Breast epithelium (tissue), 4 donors: ENCODE measurements around the gene FUT8. TPM values are rescaled to one million over a fixed set of nuclear protein-coding genes. Genes with fewer than 3 reads are reported as not detected.
"Not testable (repeated sequence)": the region's sequence is repeated elsewhere in the genome, so short reads cannot be mapped to it uniquely, and the experiment has no call there.

ENCODE experiments used
- DNase-seq, 2 donors: peaks; one replicate each; pipeline ENCODE4 v3.0.0-alpha.2; 2019; ENCODE audit warnings: low spot score in 2 of 2
- H3K27ac ChIP-seq, 2 donors: fragments of 200-600 bp; sonication (generic) in 1 of 2; one replicate each; pipeline ENCODE4 v1.5.1; 2016 to 2019; ENCODE audit warnings: mild to moderate bottlenecking in 1 of 2
- H3K27me3 ChIP-seq, 2 donors: fragments of 200-600 bp; sonication (generic) in 1 of 2; one replicate each; pipeline versions ENCODE4 v1.5.1 to v1.6.0; 2017 to 2019; ENCODE audit warnings: control low read depth in 1 of 2, mild to moderate bottlenecking in 1 of 2
- H3K36me3 ChIP-seq: fragments of 200-600 bp; one replicate; pipeline ENCODE4 v1.5.1; 2019
- H3K4me1 ChIP-seq, 2 donors: fragments of 200-600 bp; sonication (generic); one replicate each; pipeline ENCODE4 v1.5.1; 2016 to 2019; ENCODE audit warnings: control low read depth in 1 of 2
- H3K4me3 ChIP-seq, 3 donors: fragments of 200-600 bp; sonication (generic); 1 replicate in 2 of 3; 2 replicates in 1 of 3; pipeline ENCODE4 v1.5.1; 2016 to 2019; ENCODE audit warnings: mild to moderate bottlenecking in 3 of 3, moderate library complexity in 2 of 3
- H3K9me3 ChIP-seq, 2 donors: fragments of 200-600 bp; sonication (generic) in 1 of 2; one replicate each; pipeline ENCODE4 v1.5.1; 2016 to 2019; ENCODE audit warnings: control low read depth in 1 of 2
- CTCF ChIP-seq, 3 donors: fragments of 450-650 bp; IDR thresholded peaks; one replicate each; pipeline ENCODE4 v1.5.1; 2016 to 2017; ENCODE audit warnings: antibody characterized with exemption in 3 of 3, mild to moderate bottlenecking in 3 of 3, moderate library complexity in 3 of 3
- POLR2A ChIP-seq: fragments of 450-650 bp; IDR thresholded peaks from one replicate; pipeline ENCODE4 v1.6.1; 2016; ENCODE audit warnings: antibody characterized with exemption, mild to moderate bottlenecking, moderate library complexity
- POLR2AphosphoS5 ChIP-seq, 3 donors: sonication (generic); formaldehyde crosslinking; IDR thresholded peaks; one replicate each; pipeline ENCODE4 v1.6.1; 2017; ENCODE audit warnings: antibody characterized with exemption in 3 of 3
- intact Hi-C: fragments of 100-400 bp; cut with DNase I; formaldehyde crosslinking; loops from one replicate; pipeline ENCODE4 v1.15.1; 2023; ENCODE audit warnings: low total_unique reads
- total RNA-seq, 3 donors: library from RNA; depleted of rRNA; stranded (reverse); fragments of >200 nt; gene quantifications; one replicate each; pipeline ENCODE4 v1.1.0, GENCODE V29; 2016

FUT8 gene
- total RNA-seq, 3 donors from 2014 or later: 36.3 to 69.1 (median 47.2) TPM

GRCh38 chr14:65632487-65632886 lies 220.0 kb downstream of the FUT8 start:
- Histone ChIP-seq H3K4me1 (no peaks in the 10 kb centered on the region), H3K27ac (no peak overlapping the region), H3K27me3 (no peaks in the 10 kb centered on the region), H3K36me3 (no peaks in the 10 kb centered on the region), H3K4me3 (no peak overlapping the region), H3K9me3 (peaks cover 0 to 12% of the 10 kb centered on the region in 2 donors)
- no peak for DNase-seq
- TF ChIP-seq POLR2A (no peak), CTCF (IDR thresholded peaks at IDR 0.05) (no peak), POLR2AphosphoS5 (IDR thresholded peaks at IDR 0.05) (no peak)
- intact Hi-C loops: no loop called here

- DNase-seq, H3K4me3 ChIP-seq, H3K27ac ChIP-seq, H3K4me1 ChIP-seq, H3K36me3 ChIP-seq, H3K27me3 ChIP-seq, intact Hi-C loops: not testable (repeated sequence)
- H3K9me3 ChIP-seq: peaks cover 0 to 12% of the 10 kb centered on the region in 2 donors
These were observed 221.1 kb downstream of the FUT8 start for GRCh38 chr14:65633666-65634065.

- H3K9me3 ChIP-seq: peaks cover 0 to 12% of the 10 kb centered on the region in 2 donors
- peaks cover 4% of the 10 kb centered on the region for H3K36me3 ChIP-seq
- H3K4me3 ChIP-seq: no peak overlapping the region
- DNase-seq: no peak
- H3K4me1 ChIP-seq: no peaks in the 10 kb centered on the region
- intact Hi-C loops: no loop called here
- no peaks in the 10 kb centered on the region for H3K27me3 ChIP-seq
- no peak overlapping the region for H3K27ac ChIP-seq
- TF ChIP-seq CTCF (IDR thresholded peaks at IDR 0.05) (no peak), POLR2AphosphoS5 (IDR thresholded peaks at IDR 0.05) (no peak), POLR2A (no peak)
These were observed 225.2 kb downstream of the FUT8 start for GRCh38 chr14:65637780-65638179.

- Histone ChIP-seq H3K36me3 (peaks cover 4% of the 10 kb centered on the region), H3K4me3 (no peak overlapping the region), H3K9me3 (peaks cover 0 to 12% of the 10 kb centered on the region in 2 donors), H3K27ac (no peak overlapping the region), H3K27me3 (no peaks in the 10 kb centered on the region), H3K4me1 (no peaks in the 10 kb centered on the region)
- intact Hi-C loops: no loop called here
- DNase-seq: no peak
- no peak for TF ChIP-seq CTCF (IDR thresholded peaks at IDR 0.05)
- TF ChIP-seq POLR2A: no peak
- no peak for TF ChIP-seq POLR2AphosphoS5 (IDR thresholded peaks at IDR 0.05)
These were observed 226.7 kb downstream of the FUT8 start for GRCh38 chr14:65639216-65639615.

GRCh38 chr14:65650826-65651225 lies 238.3 kb downstream of the FUT8 start:
- no peak overlapping the region for H3K27ac ChIP-seq
- no peaks in the 10 kb centered on the region for H3K36me3 ChIP-seq
- no peaks in the 10 kb centered on the region for H3K9me3 ChIP-seq
- TF ChIP-seq POLR2A (no peak), POLR2AphosphoS5 (IDR thresholded peaks at IDR 0.05) (no peak), CTCF (IDR thresholded peaks at IDR 0.05) (no peak)
- DNase-seq: no peak
- H3K27me3 ChIP-seq: no peaks in the 10 kb centered on the region
- H3K4me1 ChIP-seq: no peaks in the 10 kb centered on the region
- H3K4me3 ChIP-seq: no peak overlapping the region
- intact Hi-C loops: no loop called here

- no peak for TF ChIP-seq POLR2AphosphoS5 (IDR thresholded peaks at IDR 0.05)
- no peak for TF ChIP-seq POLR2A
- TF ChIP-seq CTCF (IDR thresholded peaks at IDR 0.05): no peak
- no peak for DNase-seq
- intact Hi-C loops: no loop called here
- no peaks in the 10 kb centered on the region for H3K27me3 ChIP-seq
- H3K36me3 ChIP-seq: no peaks in the 10 kb centered on the region
- no peaks in the 10 kb centered on the region for H3K4me1 ChIP-seq
- no peaks in the 10 kb centered on the region for H3K9me3 ChIP-seq
- H3K27ac ChIP-seq: no peak overlapping the region
- no peak overlapping the region for H3K4me3 ChIP-seq
These were observed 244.0 kb downstream of the FUT8 start for GRCh38 chr14:65656554-65656953.
